PC-9 (cell line): ENCODE results near the gene SEC22A. TPM values are rescaled to one million over a fixed set of nuclear protein-coding genes. Genes with fewer than 3 reads are reported as not detected.

Experiments
- BruUV-seq: library from RNA; stranded (reverse); fragments of 400-500 nt; replicated peaks from 2 replicates; lab custom pipeline; 2021; lab: Mats Ljungman, UMichigan
- CTCF ChIA-PET: fragments of 300-600 bp; sonication (Branson Sonifier 250); formaldehyde crosslinking; loops from one replicate; lab custom pipeline; 2022; ENCODE audit warnings: antibody characterized with exemption; lab: Charles Lee
- POLR2A ChIA-PET: fragments of 300-600 bp; sonication (Branson Sonifier 250); formaldehyde crosslinking; loops from one replicate; lab custom pipeline; 2022; ENCODE audit warnings: antibody characterized with exemption; ENCODE audit not compliant: unreplicated experiment; lab: Charles Lee
- DNase-seq, 2 experiments: peaks; one replicate each; pipeline versions ENCODE4 v3.0.0 to v3.0.0-alpha.2; 2015 to 2022; ENCODE audit warnings: mixed read lengths in 1 of 2
- H2AFZ ChIP-seq: fragments of 200-600 bp; sonication (generic); 2 replicates; pipeline ENCODE4 v1.8.1; 2017; ENCODE audit warnings: antibody characterized with exemption
- H3F3A ChIP-seq: fragments of 200-600 bp; sonication (generic); 2 replicates; pipeline ENCODE4 v1.8.1; 2017; ENCODE audit warnings: antibody characterized with exemption, mild to moderate bottlenecking, low read depth; ENCODE audit not compliant: insufficient read depth
- H3K27ac ChIP-seq: fragments of 200-600 bp; sonication (generic); 2 replicates; pipeline ENCODE4 v1.6.1; 2016; ENCODE audit warnings: mixed run types
- H3K27me3 ChIP-seq: fragments of 200-600 bp; sonication (generic); 2 replicates; pipeline ENCODE4 v1.6.1; 2016; ENCODE audit warnings: low read depth, mixed run types; ENCODE audit not compliant: insufficient read depth
- H3K36me3 ChIP-seq: fragments of 200-600 bp; sonication (generic); 2 replicates; pipeline ENCODE4 v1.6.1; 2016; ENCODE audit warnings: low read depth, mixed run types
- H3K4me1 ChIP-seq: fragments of 200-600 bp; sonication (generic); replicated peaks from 2 replicates; pipeline ENCODE4 v1.6.1; 2016; ENCODE audit warnings: mixed run types; ENCODE audit not compliant: insufficient read depth
- H3K4me2 ChIP-seq: fragments of 200-600 bp; sonication (generic); 2 replicates; pipeline ENCODE4 v1.6.1; 2017; ENCODE audit warnings: mixed run types
- H3K4me3 ChIP-seq: fragments of 200-600 bp; sonication (generic); 2 replicates; pipeline ENCODE4 v1.6.1; 2016; ENCODE audit warnings: mixed run types
- H3K79me2 ChIP-seq: fragments of 200-600 bp; sonication (generic); 2 replicates; pipeline ENCODE4 v1.6.1; 2017; ENCODE audit warnings: low read depth, mixed run types
- H3K9me2 ChIP-seq: fragments of 200-600 bp; sonication (generic); 2 replicates; pipeline ENCODE4 v1.8.1; 2017; ENCODE audit warnings: mild to moderate bottlenecking; ENCODE audit not compliant: insufficient read depth
- H3K9me3 ChIP-seq: fragments of 200-600 bp; sonication (generic); 2 replicates; pipeline ENCODE4 v1.8.1; 2016; ENCODE audit warnings: low read depth; ENCODE audit not compliant: insufficient read depth
- H4K20me1 ChIP-seq: fragments of 200-600 bp; sonication (generic); 2 replicates; pipeline ENCODE4 v1.8.1; 2017; ENCODE audit not compliant: insufficient read depth
- CTCF ChIP-seq: fragments of 200-600 bp; sonication (generic); conservative IDR thresholded peaks from 2 replicates; pipeline ENCODE4 v1.6.1; 2017; ENCODE audit warnings: mixed run types, antibody characterized with exemption, mild to moderate bottlenecking, moderate library complexity
- EZH2 ChIP-seq: fragments of 200-600 bp; sonication (generic); IDR thresholded peaks from 2 replicates; pipeline ENCODE4 v1.8.0; 2017; ENCODE audit warnings: antibody characterized with exemption, low read depth
- intact Hi-C: fragments of 100-400 bp; cut with micrococcal nuclease; formaldehyde crosslinking; loops from one replicate; pipeline ENCODE4 v1.10.0; 2022; ENCODE audit not compliant: unreplicated experiment
- total RNA-seq: library from RNA; stranded (reverse); gene quantifications from 2 replicates; pipeline ENCODE4 v1.2.3, GENCODE V29; 2021

The SEC22A gene
- total RNA-seq, 1 experiment from 2014 or later, result 20.2 TPM

DNA sequence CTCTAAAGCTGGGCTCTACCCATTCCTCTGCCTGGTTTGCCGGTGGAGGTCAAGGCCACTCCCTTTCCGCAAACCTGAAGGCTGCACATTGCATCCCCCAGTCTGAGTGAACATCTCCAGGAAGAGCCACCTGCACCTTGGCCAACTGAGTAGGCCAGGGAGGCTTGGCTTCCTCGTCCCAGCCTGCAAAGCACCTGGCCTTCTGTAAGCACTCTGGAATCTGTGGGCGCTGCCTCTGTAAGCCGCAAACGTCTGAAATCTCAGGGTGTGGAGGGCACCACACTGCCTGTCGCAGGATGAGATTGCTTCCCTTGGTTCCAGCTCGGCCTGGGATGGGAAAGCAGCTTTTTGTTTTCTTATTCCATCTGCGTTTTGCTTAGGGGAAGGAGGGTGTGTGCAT is 81.3 kb downstream of the SEC22A start:
- ChIA-PET POLR2A (no interaction called here), CTCF (no interaction called here)
- no peaks in the 10 kb centered on the region for H3K79me2 ChIP-seq
- DNase-seq, result peak in 1 of 2 experiments; percentile 45
- no peak overlapping the region for H3K4me3 ChIP-seq
- no peaks in the 10 kb centered on the region for H3K27me3 ChIP-seq
- TF ChIP-seq CTCF, result no peak
- TF ChIP-seq EZH2, result no peak
- H3K4me1 ChIP-seq, result peaks cover 8% of the 10 kb centered on the region; the same call in 1 of the 2 replicates
- no peaks in the 10 kb centered on the region for H3K9me3 ChIP-seq
- no peaks in the 10 kb centered on the region for H3K9me2 ChIP-seq
- H3K27ac ChIP-seq, result no peak overlapping the region
- H3K4me2 ChIP-seq, result no peak overlapping the region
- H3F3A ChIP-seq, result no peaks in the 10 kb centered on the region
- no peaks in the 10 kb centered on the region; the same call in none of the 2 replicates for H4K20me1 ChIP-seq
- intact Hi-C loops, result no loop called here
- H3K36me3 ChIP-seq, result no peaks in the 10 kb centered on the region
- no peak overlapping the region for H2AFZ ChIP-seq
- no TSS peak for BruUV-seq

DNA sequence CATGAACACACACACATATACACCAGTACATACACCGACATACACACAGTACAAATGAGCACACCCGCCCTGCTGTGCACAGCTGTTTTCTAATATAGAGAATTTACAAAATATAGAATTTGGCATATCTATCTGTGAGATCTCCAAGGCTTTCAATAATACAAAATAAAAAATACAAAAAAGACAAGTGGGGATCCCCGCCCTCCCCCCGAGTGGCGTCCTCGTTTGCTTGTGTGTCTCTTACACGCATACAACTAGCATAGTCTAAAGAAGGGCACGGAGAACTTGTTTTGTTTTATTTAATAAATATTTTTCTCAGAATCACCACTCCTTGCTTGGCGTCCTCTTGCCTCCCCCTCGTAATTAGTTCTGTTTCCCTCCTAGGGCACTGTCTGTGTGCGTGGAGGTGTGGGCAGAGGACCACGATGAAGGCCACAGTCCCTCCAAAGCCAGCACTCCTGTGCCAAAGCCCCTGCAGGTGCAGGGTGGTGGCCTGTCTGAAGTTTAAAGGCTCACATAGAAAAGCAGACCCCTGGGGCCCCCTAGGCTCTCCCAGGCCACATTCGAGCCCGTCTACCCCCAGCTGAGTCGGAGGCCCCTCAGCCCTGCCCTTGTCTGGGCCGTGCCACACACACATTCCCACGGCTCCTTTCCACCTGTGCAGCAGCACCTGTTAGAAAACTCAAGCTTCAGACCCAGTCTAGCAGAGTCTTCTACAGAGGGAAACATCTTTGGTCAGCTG is 82.1 kb downstream of the SEC22A start:
- Histone ChIP-seq H3K79me2 (no peaks in the 10 kb centered on the region), H4K20me1 (no peaks in the 10 kb centered on the region; the same call in none of the 2 replicates), H3K27me3 (no peaks in the 10 kb centered on the region), H3K27ac (no peak overlapping the region), H3F3A (no peaks in the 10 kb centered on the region), H3K4me2 (no peak overlapping the region), H3K4me3 (no peak overlapping the region), H3K36me3 (0 out of 2 replicates have a peak, but pooled peaks cover under 1% of the 10 kb centered on the region), H3K4me1 (peaks cover 8% of the 10 kb centered on the region; the same call in 1 of the 2 replicates), H3K9me2 (no peaks in the 10 kb centered on the region), H3K9me3 (no peaks in the 10 kb centered on the region), H2AFZ (no peak overlapping the region)
- ChIA-PET CTCF (no interaction called here), POLR2A (no interaction called here)
- intact Hi-C loops, result no loop called here
- TF ChIP-seq CTCF, result no peak
- no peak for TF ChIP-seq EZH2
- no TSS peak for BruUV-seq
- DNase-seq, result no peak

- H4K20me1 ChIP-seq, result no peaks in the 10 kb centered on the region; the same call in none of the 2 replicates
- no peaks in the 10 kb centered on the region for H3K27me3 ChIP-seq
- no peak overlapping the region for H3K4me3 ChIP-seq
- POLR2A ChIA-PET, result no interaction called here
- peaks cover 8% of the 10 kb centered on the region; the same call in 1 of the 2 replicates for H3K4me1 ChIP-seq
- H3K4me2 ChIP-seq, result no peak overlapping the region
- TF ChIP-seq CTCF (no peak), EZH2 (no peak)
- no peaks in the 10 kb centered on the region for H3K9me3 ChIP-seq
- CTCF ChIA-PET, result interaction anchor here (0.5 kb wide), 1 partner anchor 57 kb away, joined by 6 read pairs; no protein-coding TSS in a partner anchor
- H3K9me2 ChIP-seq, result no peaks in the 10 kb centered on the region
- H2AFZ ChIP-seq, result no peak overlapping the region
- no peak overlapping the region for H3K27ac ChIP-seq
- H3K79me2 ChIP-seq, result no peaks in the 10 kb centered on the region
- no TSS peak for BruUV-seq
- DNase-seq, result no peak
- H3K36me3 ChIP-seq, result 0 out of 2 replicates have a peak, but pooled peaks cover 3% of the 10 kb centered on the region
- H3F3A ChIP-seq, result no peaks in the 10 kb centered on the region
- intact Hi-C loops, result no loop called here
Observed at GRCh38 chr3:123284399-123285010, 82.8 kb downstream of the SEC22A start.
